ENCODE data around the gene BAZ2B.
A peak's percentile ranks its signal among the peaks of the same experiment; 100 is the strongest.
"Not testable (repeated sequence)": the region's sequence is repeated elsewhere in the genome, so short reads cannot be mapped to it uniquely, and the experiment has no call there.

Gene BAZ2B

GRCh38 chr2:159616286-159616701, at the start of gene BAZ2B:
Gene BAZ2B (minus strand): TSS chr2:159616548. CDS start chr2:159478719, 137,829 bp downstream.
- DNase-seq, result peak; percentile 3

GRCh38 chr2:159661286-159661685, 44.9 kb upstream of the BAZ2B start:
- DNase-seq, result no peak

- DNase-seq, result no peak
These were observed 42.8 kb upstream of the BAZ2B start for GRCh38 chr2:159658881-159659873.

GRCh38 chr2:159653962-159654361, 37.6 kb upstream of the BAZ2B start:
- no peak for DNase-seq

- DNase-seq, result no peak
These were observed 35.5 kb upstream of the BAZ2B start for GRCh38 chr2:159651884-159652283.

- DNase-seq, result no peak
These were observed 34.2 kb upstream of the BAZ2B start for GRCh38 chr2:159650574-159650973.

- DNase-seq, result no peak
These were observed 32.3 kb upstream of the BAZ2B start for GRCh38 chr2:159648643-159649042.

- no peak for DNase-seq
These were observed 31.3 kb upstream of the BAZ2B start for GRCh38 chr2:159647667-159648066.

GRCh38 chr2:159640176-159640575, 23.8 kb upstream of the BAZ2B start:
- DNase-seq, result no peak

- no peak for DNase-seq
These were observed 23.4 kb upstream of the BAZ2B start for GRCh38 chr2:159639712-159640111.

GRCh38 chr2:159639071-159639470, 22.7 kb upstream of the BAZ2B start:
- no peak for DNase-seq

GRCh38 chr2:159637988-159638501, 21.7 kb upstream of the BAZ2B start:
- no peak for DNase-seq

GRCh38 chr2:159637240-159637639, 20.9 kb upstream of the BAZ2B start:
- DNase-seq, result no peak

- DNase-seq, result no peak
These were observed 18.9 kb upstream of the BAZ2B start for GRCh38 chr2:159635006-159635789.

GRCh38 chr2:159633219-159633618, 16.9 kb upstream of the BAZ2B start:
- no peak for DNase-seq

GRCh38 chr2:159625628-159626027, 9.3 kb upstream of the BAZ2B start:
- DNase-seq, result not testable (repeated sequence)

- no peak for DNase-seq
These were observed 7.1 kb upstream of the BAZ2B start for GRCh38 chr2:159623436-159623835.

- DNase-seq, result no peak
These were observed 6.6 kb upstream of the BAZ2B start for GRCh38 chr2:159622966-159623365.

GRCh38 chr2:159620796-159621195, 4.4 kb upstream of the BAZ2B start:
- DNase-seq, result no peak

- DNase-seq, result no peak
These were observed 1.3 kb upstream of the BAZ2B start for GRCh38 chr2:159617646-159618045.

- no peak for DNase-seq
These were observed 752 bp upstream of the BAZ2B start for GRCh38 chr2:159617100-159617499.

- DNase-seq, result peak; percentile 20
These were observed 722 bp downstream of the BAZ2B start for GRCh38 chr2:159615367-159616285.

All from CD4-positive, alpha-beta T cell treated with Interleukin-4 for 4 hours (primary cell).